Dendritic cell treated with granulocyte-macrophage colony-stimulating factor and Interleukin-4, amounts not matched to agents 40 ng/mL and 50 ng/mL, for 4 days (primary cell): ENCODE data around the gene MAPK1.
"Not testable (repeated sequence)": the region's sequence is repeated elsewhere in the genome, so short reads cannot be mapped to it uniquely, and the experiment has no call there.

Experiments used
- H3K27ac Mint-ChIP-seq: one replicate; pipeline ENCODE4 v1.8.0; 2022; ENCODE audit warnings: mild to moderate bottlenecking, mixed read lengths
- H3K27me3 Mint-ChIP-seq: one replicate; pipeline ENCODE4 v1.8.0; 2022; ENCODE audit warnings: mild to moderate bottlenecking, mixed read lengths
- H3K36me3 Mint-ChIP-seq: one replicate; pipeline ENCODE4 v1.8.0; 2022; ENCODE audit warnings: low read depth, mixed read lengths
- H3K4me1 Mint-ChIP-seq: one replicate; pipeline ENCODE4 v1.8.0; 2022; ENCODE audit warnings: low read depth, mixed read lengths
- H3K4me3 Mint-ChIP-seq: one replicate; pipeline ENCODE4 v1.8.0; 2022; ENCODE audit warnings: mild to moderate bottlenecking, moderate library complexity, mixed read lengths
- H3K9me3 Mint-ChIP-seq: one replicate; pipeline ENCODE4 v1.8.0; 2022; ENCODE audit warnings: mixed read lengths
- intact Hi-C: fragments of 100-400 bp; cut with micrococcal nuclease; formaldehyde crosslinking; loops from one replicate; pipeline ENCODE4 v1.15.0; 2022

Gene MAPK1

DNA sequence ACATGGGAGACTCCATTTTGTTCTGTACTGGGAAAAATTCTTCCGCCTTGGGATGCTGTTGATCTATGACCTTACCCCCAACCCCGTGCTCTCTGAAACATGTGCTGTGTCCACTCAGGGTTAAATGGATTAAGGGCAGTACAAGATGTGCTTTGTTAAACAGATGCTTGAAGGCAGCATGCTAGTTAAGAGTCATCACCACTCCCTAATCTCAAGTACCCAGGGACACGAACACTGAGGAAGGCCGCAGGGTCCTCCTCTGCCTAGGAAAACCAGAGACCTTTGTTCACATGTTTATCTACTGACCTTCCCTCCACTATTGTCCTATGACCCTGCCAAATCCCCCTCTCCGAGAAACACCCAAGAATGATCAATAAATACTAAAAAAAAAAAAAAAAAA lies 19.4 kb downstream of the MAPK1 start:
- intact Hi-C loops, H3K27me3 Mint-ChIP-seq, H3K9me3 Mint-ChIP-seq, H3K27ac Mint-ChIP-seq, H3K4me3 Mint-ChIP-seq: not testable (repeated sequence)
- H3K36me3 Mint-ChIP-seq: peaks cover 49% of the 10 kb centered on the region
- peaks cover 51% of the 10 kb centered on the region for H3K4me1 Mint-ChIP-seq

GRCh38 chr22:21845558-21846453 lies 21.6 kb downstream of the MAPK1 start:
- H3K4me1 Mint-ChIP-seq: peaks cover 46% of the 10 kb centered on the region
- H3K4me3 Mint-ChIP-seq: no peak overlapping the region
- no peaks in the 10 kb centered on the region for H3K9me3 Mint-ChIP-seq
- peak overlapping the region; percentile 15 for H3K27ac Mint-ChIP-seq
- no peaks in the 10 kb centered on the region for H3K27me3 Mint-ChIP-seq
- H3K36me3 Mint-ChIP-seq: peaks cover 36% of the 10 kb centered on the region
- intact Hi-C loops: no loop called here

DNA sequence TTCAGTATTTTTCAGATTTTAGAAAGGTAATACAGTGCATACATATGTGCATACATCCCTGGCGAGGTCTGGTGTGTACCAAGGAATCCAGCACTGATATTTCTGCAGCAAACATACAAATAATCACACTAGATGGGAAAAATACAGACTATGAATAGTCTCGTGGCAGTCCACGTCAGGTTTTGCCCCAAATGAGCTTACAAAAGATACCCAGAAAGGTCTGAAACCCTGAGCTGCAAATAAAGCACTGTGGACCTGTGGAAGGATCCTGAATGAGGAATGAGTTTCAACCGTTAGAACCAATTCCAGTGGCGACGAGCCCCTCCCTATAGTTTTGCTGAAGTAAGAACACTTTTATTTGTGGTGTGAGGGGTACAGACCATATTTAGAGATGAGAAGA lies 24.5 kb downstream of the MAPK1 start:
- intact Hi-C loops: no loop called here
- no peak overlapping the region for H3K4me3 Mint-ChIP-seq
- H3K27ac Mint-ChIP-seq: no peak overlapping the region
- H3K4me1 Mint-ChIP-seq: peaks cover 62% of the 10 kb centered on the region
- H3K36me3 Mint-ChIP-seq: peaks cover 37% of the 10 kb centered on the region
- no peaks in the 10 kb centered on the region for H3K9me3 Mint-ChIP-seq
- no peaks in the 10 kb centered on the region for H3K27me3 Mint-ChIP-seq

- peaks cover 32% of the 10 kb centered on the region for H3K36me3 Mint-ChIP-seq
- no peaks in the 10 kb centered on the region for H3K27me3 Mint-ChIP-seq
- H3K4me1 Mint-ChIP-seq: peaks cover 60% of the 10 kb centered on the region
- no peaks in the 10 kb centered on the region for H3K9me3 Mint-ChIP-seq
- H3K27ac Mint-ChIP-seq: no peak overlapping the region
- H3K4me3 Mint-ChIP-seq: no peak overlapping the region
- intact Hi-C loops: no loop called here
Observed at GRCh38 chr22:21841422-21841821, 26.0 kb downstream of the MAPK1 start.

DNA sequence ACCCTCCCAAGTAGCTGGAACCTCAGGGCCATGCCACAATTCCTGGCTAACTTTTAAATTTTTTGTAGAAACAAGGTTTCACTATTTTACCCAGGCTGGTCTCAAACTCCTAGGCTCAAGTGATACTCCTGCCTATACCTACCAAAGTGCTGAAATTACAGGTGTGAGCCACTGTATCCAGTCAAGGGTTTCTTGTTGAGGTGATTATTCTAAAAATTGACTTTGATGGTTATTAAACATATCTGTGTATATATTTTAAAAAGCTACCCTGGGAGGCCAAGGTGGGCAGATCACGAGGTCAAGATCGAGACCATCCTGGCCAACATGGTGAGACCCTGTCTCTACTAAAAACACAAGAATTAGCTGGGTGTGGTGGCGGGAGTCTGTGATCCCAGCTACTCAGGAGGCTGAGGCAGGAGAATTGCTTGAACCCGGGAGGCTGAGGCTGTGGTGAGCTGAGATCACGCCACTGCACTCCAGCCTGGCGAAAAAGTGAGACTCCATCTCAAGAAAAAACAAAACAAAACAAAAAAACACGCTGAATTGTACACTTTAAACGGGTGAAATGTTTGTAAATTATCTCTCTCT lies 27.1 kb downstream of the MAPK1 start:
- Mint-ChIP-seq H3K27me3 (no peaks in the 10 kb centered on the region), H3K9me3 (no peaks in the 10 kb centered on the region), H3K4me1 (peaks cover 60% of the 10 kb centered on the region), H3K4me3 (no peak overlapping the region), H3K36me3 (peaks cover 38% of the 10 kb centered on the region), H3K27ac (no peak overlapping the region)
- intact Hi-C loops: no loop called here

GRCh38 chr22:21839765-21840140 lies 27.7 kb downstream of the MAPK1 start:
- no peaks in the 10 kb centered on the region for H3K9me3 Mint-ChIP-seq
- intact Hi-C loops: loop anchor here (10.0 kb wide), 1 partner anchor 125 kb away; no protein-coding TSS in a partner anchor
- H3K4me1 Mint-ChIP-seq: peaks cover 64% of the 10 kb centered on the region
- H3K36me3 Mint-ChIP-seq: peaks cover 42% of the 10 kb centered on the region
- no peak overlapping the region for H3K27ac Mint-ChIP-seq
- H3K4me3 Mint-ChIP-seq: no peak overlapping the region
- H3K27me3 Mint-ChIP-seq: no peaks in the 10 kb centered on the region

GRCh38 chr22:21839104-21839764 lies 28.2 kb downstream of the MAPK1 start:
- intact Hi-C loops: loop anchor here (10.0 kb wide), 1 partner anchor 124 kb away; no protein-coding TSS in a partner anchor
- Mint-ChIP-seq H3K4me1 (peaks cover 63% of the 10 kb centered on the region), H3K36me3 (peaks cover 42% of the 10 kb centered on the region)
- not testable (repeated sequence) for H3K4me3 Mint-ChIP-seq, H3K27me3 Mint-ChIP-seq, H3K9me3 Mint-ChIP-seq, H3K27ac Mint-ChIP-seq

DNA sequence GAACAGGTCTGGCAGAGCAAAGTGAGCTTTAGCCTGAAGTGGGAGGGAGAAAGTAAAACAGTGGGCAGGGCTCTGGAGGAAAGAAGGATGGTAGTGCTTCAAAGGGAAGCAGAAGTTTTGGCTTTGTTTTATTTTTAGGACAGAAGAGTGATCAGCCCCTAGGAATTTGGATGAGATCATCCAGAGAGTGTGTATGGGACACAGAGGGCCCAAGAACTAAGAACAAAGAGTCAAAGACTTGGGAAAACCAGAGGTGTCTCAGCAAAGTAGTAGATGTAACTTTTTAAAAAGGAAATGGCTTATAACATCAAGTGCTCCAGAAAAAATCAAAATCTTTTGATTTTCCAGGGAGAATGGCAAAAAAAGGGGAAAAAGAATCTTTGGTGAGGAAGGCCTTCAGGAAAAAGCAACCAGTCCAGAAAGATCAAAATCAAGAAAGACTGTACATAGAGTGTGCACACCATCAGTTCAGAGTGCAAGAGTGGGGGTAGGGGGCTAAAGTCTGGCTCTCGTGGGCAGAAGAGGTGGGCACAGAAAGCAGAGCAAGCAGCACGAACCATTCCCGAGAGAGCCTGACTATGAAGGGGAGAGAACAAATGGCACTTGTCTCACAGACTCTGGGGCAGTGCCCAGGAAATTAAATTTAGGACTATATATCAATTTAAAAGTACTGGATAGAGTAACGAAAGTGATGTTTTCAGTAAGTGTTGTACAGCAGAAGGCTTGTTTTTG lies 30.0 kb downstream of the MAPK1 start:
- intact Hi-C loops: loop anchor here (10.0 kb wide), 1 partner anchor 123 kb away; no protein-coding TSS in a partner anchor
- H3K9me3 Mint-ChIP-seq: no peaks in the 10 kb centered on the region
- peaks cover 44% of the 10 kb centered on the region for H3K36me3 Mint-ChIP-seq
- H3K4me1 Mint-ChIP-seq: peaks cover 68% of the 10 kb centered on the region
- peak overlapping the region; percentile 65 for H3K27ac Mint-ChIP-seq
- H3K4me3 Mint-ChIP-seq: no peak overlapping the region
- H3K27me3 Mint-ChIP-seq: no peaks in the 10 kb centered on the region

DNA sequence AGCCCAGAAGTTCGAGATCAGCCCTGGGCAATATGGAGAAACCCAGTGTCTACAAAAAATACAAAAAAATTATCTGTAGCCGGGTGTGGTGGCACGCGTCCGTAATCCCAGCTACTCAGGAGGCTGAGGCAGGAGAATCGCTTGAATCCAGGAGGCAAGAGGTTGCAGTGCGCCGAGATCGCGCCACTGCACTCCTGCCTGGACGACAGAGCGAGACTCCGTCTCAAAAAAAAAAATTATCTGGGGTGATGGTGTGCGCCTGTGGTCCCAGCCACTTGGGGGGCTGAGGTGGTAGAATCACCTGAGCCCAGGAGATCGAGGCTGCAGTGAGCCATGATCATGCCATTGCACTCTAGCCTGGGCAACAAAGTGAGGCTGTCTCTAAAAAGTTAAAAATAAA lies 31.0 kb downstream of the MAPK1 start:
- not testable (repeated sequence) for H3K9me3 Mint-ChIP-seq, H3K4me3 Mint-ChIP-seq, H3K27me3 Mint-ChIP-seq, H3K27ac Mint-ChIP-seq
- intact Hi-C loops: loop anchor here (10.0 kb wide), 1 partner anchor 122 kb away; no protein-coding TSS in a partner anchor
- H3K36me3 Mint-ChIP-seq: peaks cover 50% of the 10 kb centered on the region
- H3K4me1 Mint-ChIP-seq: peaks cover 73% of the 10 kb centered on the region

DNA sequence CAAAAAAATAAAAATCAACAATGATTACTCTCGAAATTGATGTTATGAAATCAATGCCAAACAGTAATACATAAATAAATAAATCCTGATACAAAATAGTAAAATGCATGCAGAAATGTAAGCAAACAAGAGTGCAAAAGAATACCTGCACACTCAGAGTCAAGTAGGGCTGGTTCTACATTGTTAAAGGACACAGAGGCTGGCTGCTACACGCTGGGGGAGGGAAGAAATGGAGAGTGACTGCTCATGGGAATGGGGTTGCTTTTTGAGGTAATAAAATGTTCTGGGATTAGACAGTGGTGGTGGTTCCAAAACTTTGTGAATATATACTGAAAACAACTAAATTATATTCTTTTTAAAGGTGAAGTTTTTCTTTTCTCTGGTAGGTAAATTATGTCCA lies 32.1 kb downstream of the MAPK1 start:
- Mint-ChIP-seq H3K27me3 (no peaks in the 10 kb centered on the region), H3K9me3 (no peaks in the 10 kb centered on the region), H3K27ac (peak overlapping the region; percentile 15), H3K36me3 (peaks cover 50% of the 10 kb centered on the region), H3K4me1 (peaks cover 78% of the 10 kb centered on the region), H3K4me3 (no peak overlapping the region)
- intact Hi-C loops: loop anchor here (10.0 kb wide), 1 partner anchor 121 kb away; no protein-coding TSS in a partner anchor

DNA sequence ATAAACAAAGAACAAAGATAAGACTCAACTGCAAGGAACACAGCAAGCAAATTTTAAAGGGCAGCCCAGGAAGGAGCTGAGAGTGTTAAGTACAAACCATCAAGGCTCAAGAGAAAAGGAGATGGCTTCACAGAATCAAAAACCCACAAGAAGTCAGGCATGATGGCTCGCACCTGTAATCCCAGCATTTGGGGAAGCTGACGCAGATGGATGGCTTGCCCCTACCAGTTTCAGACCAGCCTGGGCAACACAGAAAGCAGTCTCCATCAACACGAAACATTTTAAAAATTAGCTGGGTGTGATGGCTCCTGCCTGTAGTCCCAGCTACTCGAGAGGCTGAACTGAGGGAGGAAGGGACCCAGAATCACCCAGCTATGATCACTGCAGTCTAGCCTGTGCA lies 32.6 kb downstream of the MAPK1 start:
- Mint-ChIP-seq H3K36me3 (peaks cover 48% of the 10 kb centered on the region), H3K9me3 (no peaks in the 10 kb centered on the region), H3K4me3 (no peak overlapping the region), H3K27me3 (no peaks in the 10 kb centered on the region), H3K4me1 (peaks cover 78% of the 10 kb centered on the region), H3K27ac (peak overlapping the region; percentile 15)
- intact Hi-C loops: loop anchor here (10.0 kb wide), 1 partner anchor 120 kb away; no protein-coding TSS in a partner anchor

DNA sequence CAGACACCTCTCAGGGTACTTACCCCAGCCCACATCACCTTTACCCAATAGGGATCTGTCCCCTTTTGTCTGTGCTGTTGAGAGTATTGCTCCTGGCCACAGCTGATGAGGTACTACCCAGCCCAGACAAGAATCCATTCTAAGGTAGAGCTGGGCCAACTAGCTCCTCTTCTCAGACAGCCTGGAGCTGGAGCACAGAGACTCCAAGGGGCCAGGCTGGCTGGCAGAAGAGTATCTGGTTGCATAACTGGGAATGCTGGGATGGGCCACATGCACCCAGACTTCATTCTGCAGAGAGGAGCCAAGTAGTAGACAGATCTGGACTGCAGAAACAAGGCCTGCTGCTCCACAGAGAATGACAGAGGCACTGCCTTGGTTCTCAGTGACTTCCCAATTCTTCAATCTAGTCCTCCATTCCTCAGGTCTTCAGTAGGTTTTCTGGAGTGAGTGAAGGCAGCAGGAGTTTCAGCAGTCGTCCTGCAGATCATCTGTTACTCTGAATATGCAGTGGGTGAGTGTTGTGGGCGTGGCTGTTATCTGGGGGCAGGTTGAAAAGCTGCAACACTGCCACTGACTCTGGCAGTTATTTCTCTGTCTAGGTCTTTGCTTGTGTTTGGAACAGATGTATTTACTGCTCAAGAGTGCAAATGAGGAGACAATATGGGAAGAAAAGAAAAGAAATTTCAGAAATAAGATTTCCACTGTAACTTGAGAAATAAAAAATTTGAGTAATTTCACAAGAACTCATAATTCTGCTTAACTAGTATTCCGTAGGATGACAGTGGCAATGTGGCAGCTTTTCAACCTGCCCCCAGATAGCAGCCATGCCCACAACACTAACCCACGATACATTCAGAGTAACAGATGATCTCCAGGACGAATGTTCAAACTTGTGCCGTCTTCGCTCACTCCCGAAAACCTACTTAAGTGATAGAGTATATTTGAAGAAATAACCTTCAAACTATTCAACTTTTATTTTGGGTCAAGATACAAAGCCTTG lies 34.9 kb downstream of the MAPK1 start:
- no peaks in the 10 kb centered on the region for H3K27me3 Mint-ChIP-seq
- no peaks in the 10 kb centered on the region for H3K9me3 Mint-ChIP-seq
- peaks cover 49% of the 10 kb centered on the region for H3K36me3 Mint-ChIP-seq
- peaks cover 75% of the 10 kb centered on the region for H3K4me1 Mint-ChIP-seq
- no peak overlapping the region for H3K4me3 Mint-ChIP-seq
- peak overlapping the region; percentile 21 for H3K27ac Mint-ChIP-seq
- intact Hi-C loops: loop anchor here (10.0 kb wide), 1 partner anchor 118 kb away; no protein-coding TSS in a partner anchor
